Parathyroid adenoma (tissue), 2 donors: Measurements from ENCODE around the gene SMOC2.

ENCODE experiments used
- H2AFZ ChIP-seq: fragments of 300-600 bp; sonication (generic); one replicate; pipeline ENCODE4 v1.7.0; 2017; ENCODE audit warnings: antibody characterized with exemption, mild to moderate bottlenecking
- H3K27ac ChIP-seq: fragments of 300-600 bp; sonication (generic); one replicate; pipeline ENCODE4 v1.7.0; 2017
- H3K27me3 ChIP-seq: fragments of 300-600 bp; sonication (generic); one replicate; pipeline ENCODE4 v1.7.0; 2017; ENCODE audit warnings: low read length; ENCODE audit not compliant: control insufficient read depth, insufficient read depth
- H3K36me3 ChIP-seq: fragments of 300-600 bp; sonication (generic); one replicate; pipeline ENCODE4 v1.7.0; 2017; ENCODE audit warnings: low read length; ENCODE audit not compliant: control insufficient read depth, insufficient read depth
- H3K4me1 ChIP-seq: fragments of 300-600 bp; sonication (generic); one replicate; pipeline ENCODE4 v1.7.0; 2017; ENCODE audit warnings: control low read depth
- H3K4me2 ChIP-seq: fragments of 300-600 bp; sonication (generic); one replicate; pipeline ENCODE4 v1.7.0; 2017; ENCODE audit warnings: low read length
- H3K4me3 ChIP-seq: fragments of 300-600 bp; sonication (generic); one replicate; pipeline ENCODE4 v1.7.0; 2017; ENCODE audit warnings: low read depth, low read length
- H3K79me2 ChIP-seq: fragments of 300-600 bp; sonication (generic); one replicate; pipeline ENCODE4 v1.7.0; 2017; ENCODE audit warnings: control low read depth
- H3K9ac ChIP-seq: fragments of 300-600 bp; sonication (generic); one replicate; pipeline ENCODE4 v1.7.0; 2017; ENCODE audit warnings: mild to moderate bottlenecking
- H3K9me3 ChIP-seq: fragments of 300-600 bp; sonication (generic); one replicate; pipeline ENCODE4 v1.7.0; 2017; ENCODE audit warnings: low read length; ENCODE audit not compliant: control insufficient read depth
- CTCF ChIP-seq: fragments of 300-600 bp; sonication (generic); IDR thresholded peaks from one replicate; pipeline ENCODE4 v1.7.0; 2017; ENCODE audit warnings: antibody characterized with exemption, mild to moderate bottlenecking
- donor health status: primary hyperparathyroidism.

The SMOC2 gene

GRCh38 chr6:168634541-168635328, 193.8 kb downstream of the SMOC2 start:
- TF ChIP-seq CTCF: no peak
- Histone ChIP-seq H3K9ac (no peak overlapping the region), H3K4me1 (no peaks in the 10 kb centered on the region), H3K79me2 (no peaks in the 10 kb centered on the region), H3K4me3 (no peak overlapping the region), H3K27ac (no peak overlapping the region), H3K36me3 (no peaks in the 10 kb centered on the region), H3K9me3 (no peaks in the 10 kb centered on the region), H3K4me2 (no peak overlapping the region), H3K27me3 (no peaks in the 10 kb centered on the region), H2AFZ (no peak overlapping the region)

DNA sequence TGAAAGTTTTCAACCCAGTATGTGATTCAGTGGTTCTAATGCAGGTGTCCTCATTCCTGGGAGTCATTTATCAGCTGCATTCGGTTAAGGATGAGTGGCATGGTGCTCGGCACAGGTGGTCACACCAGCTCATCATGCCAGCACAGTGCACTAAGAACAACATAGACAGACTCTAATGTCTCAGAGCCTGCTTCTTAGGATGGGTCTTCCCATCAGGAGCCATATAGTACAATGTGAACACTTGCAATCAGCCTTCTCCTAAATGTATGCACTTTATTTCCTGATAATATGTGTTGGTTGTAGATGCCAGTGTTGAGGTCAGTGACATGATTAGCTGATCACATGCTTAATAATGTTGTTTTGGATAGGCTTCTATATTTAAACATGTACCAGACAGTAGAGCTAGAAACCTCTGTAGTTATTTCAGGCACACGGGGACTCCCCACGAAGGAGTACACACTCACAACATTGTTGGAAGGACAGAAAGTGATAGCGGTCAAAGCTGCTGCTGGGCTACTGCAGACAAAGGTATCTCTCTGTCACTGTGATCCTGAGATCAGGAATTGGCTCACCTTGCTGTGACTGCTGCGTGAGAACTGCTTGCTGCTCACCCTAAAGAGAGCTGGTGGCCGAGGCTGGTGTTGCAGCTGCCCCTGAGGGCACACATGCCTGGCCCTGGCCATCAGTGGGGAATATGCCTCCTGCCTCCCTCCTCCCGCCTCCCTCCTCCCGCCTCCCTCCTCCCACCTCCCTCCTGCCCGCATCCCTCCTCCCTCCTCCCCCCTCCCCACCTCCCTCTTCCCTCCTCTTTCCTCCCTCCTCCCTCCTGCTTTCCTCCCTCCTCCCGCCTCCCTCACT, 195.4 kb downstream of the SMOC2 start:
- no peak overlapping the region for H3K4me3 ChIP-seq
- H3K9me3 ChIP-seq: no peaks in the 10 kb centered on the region
- H3K36me3 ChIP-seq: no peaks in the 10 kb centered on the region
- no peaks in the 10 kb centered on the region for H3K79me2 ChIP-seq
- no peak overlapping the region for H2AFZ ChIP-seq
- no peak overlapping the region for H3K27ac ChIP-seq
- H3K27me3 ChIP-seq: no peaks in the 10 kb centered on the region
- no peak overlapping the region for H3K9ac ChIP-seq
- TF ChIP-seq CTCF: no peak
- H3K4me2 ChIP-seq: no peak overlapping the region
- H3K4me1 ChIP-seq: no peaks in the 10 kb centered on the region

DNA sequence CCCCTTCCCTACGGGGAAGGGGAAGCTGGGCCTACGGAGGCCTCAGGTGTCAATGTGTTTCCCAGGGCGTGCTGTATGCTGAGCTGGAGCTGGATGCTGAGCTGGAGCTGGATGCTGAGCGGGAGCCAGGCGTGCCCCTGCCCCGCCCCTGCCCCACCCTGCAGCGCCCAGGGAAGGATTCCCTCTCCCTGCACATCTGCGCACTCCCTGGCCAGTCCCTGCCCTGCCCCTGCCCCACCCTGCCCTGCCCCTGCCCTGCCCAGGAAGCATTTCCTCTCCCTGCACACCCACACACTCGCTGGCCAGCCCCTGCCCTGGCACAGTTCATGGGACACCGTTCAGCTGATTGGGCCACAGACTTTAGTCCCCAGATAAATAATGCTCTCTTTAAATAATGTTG, 196.8 kb downstream of the SMOC2 start:
- no peaks in the 10 kb centered on the region for H3K27me3 ChIP-seq
- H3K9ac ChIP-seq: no peak overlapping the region
- no peak overlapping the region for H3K4me2 ChIP-seq
- no peaks in the 10 kb centered on the region for H3K36me3 ChIP-seq
- no peak overlapping the region for H2AFZ ChIP-seq
- H3K27ac ChIP-seq: no peak overlapping the region
- no peaks in the 10 kb centered on the region for H3K79me2 ChIP-seq
- no peaks in the 10 kb centered on the region for H3K4me1 ChIP-seq
- H3K9me3 ChIP-seq: no peaks in the 10 kb centered on the region
- no peak for TF ChIP-seq CTCF
- H3K4me3 ChIP-seq: no peak overlapping the region

DNA sequence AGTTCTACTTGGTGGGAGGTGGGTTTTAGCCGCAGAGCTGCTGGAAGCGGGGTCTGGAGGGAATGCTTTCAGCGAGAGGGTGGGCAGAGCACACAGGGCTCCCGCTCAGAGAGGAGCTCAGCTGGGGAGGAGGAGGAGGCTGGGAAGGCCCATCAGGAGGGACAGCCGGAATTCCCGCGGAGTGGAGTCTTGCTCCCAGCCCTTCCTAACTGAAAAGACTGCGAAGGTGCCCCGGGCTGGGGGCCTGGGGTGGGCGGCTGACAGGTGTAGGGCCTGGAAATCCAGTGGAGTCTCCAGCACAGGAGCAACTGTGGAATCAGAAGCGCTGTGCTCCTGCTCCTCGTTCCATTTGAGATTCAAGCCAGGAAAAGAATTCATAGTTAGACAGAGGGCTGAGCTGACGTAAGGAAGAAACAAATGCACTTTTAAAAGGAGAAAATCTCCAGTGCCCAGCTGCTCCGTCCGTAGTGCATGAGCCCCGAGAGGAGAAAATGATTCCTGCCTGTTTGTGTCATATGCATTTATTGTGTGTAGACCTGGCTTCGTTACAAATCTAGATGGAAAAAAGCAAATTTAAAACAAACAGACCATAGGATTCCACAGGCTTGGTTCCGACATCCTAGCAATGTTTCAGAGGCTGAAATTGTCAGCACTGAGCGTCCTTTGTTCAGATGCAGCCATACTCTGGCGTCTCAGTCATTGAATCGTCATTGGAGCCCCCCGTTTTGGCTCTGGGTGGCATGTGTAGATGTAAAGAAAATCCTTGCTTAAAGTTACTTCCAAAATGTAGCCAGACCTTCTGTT, 197.7 kb downstream of the SMOC2 start:
- no peaks in the 10 kb centered on the region for H3K9me3 ChIP-seq
- no peak overlapping the region for H3K27ac ChIP-seq
- H3K4me2 ChIP-seq: no peak overlapping the region
- no peaks in the 10 kb centered on the region for H3K4me1 ChIP-seq
- TF ChIP-seq CTCF: no peak
- no peaks in the 10 kb centered on the region for H3K27me3 ChIP-seq
- H3K9ac ChIP-seq: no peak overlapping the region
- H2AFZ ChIP-seq: no peak overlapping the region
- no peaks in the 10 kb centered on the region for H3K36me3 ChIP-seq
- H3K4me3 ChIP-seq: no peak overlapping the region
- no peaks in the 10 kb centered on the region for H3K79me2 ChIP-seq
